Measurements from ENCODE around the gene HS3ST6.
A peak's percentile ranks its signal among the peaks of the same experiment; 100 is the strongest.
"Not testable (repeated sequence)": the region's sequence is repeated elsewhere in the genome, so short reads cannot be mapped to it uniquely, and the experiment has no call there.

Gene HS3ST6

GRCh38 chr16:1918351-1919326 is at the start of gene HS3ST6:
HS3ST6 (minus strand) TSS chr16:1918415; CDS start chr16:1918323, 92 bp downstream.
- DNase-seq (ENCODE audit: low read depth): no peak

GRCh38 chr16:1966460-1966859 is 48.2 kb upstream of the HS3ST6 start, which contains the start of gene RNF151:
RNF151 (plus strand) TSS chr16:1966856; CDS start chr16:1966882, 26 bp downstream.
- no peak for DNase-seq (ENCODE audit: low read depth)

GRCh38 chr16:1965396-1966001 is 47.3 kb upstream of the HS3ST6 start:
- no peak for DNase-seq (ENCODE audit: low read depth)

GRCh38 chr16:1964506-1965395 is 46.5 kb upstream of the HS3ST6 start, which contains the start of gene RPS2:
RPS2 (minus strand) TSS chr16:1964826; CDS start chr16:1964625, 201 bp downstream.
- peak; percentile 96 for DNase-seq (ENCODE audit: low read depth)

GRCh38 chr16:1963806-1964505 is 45.7 kb upstream of the HS3ST6 start:
- DNase-seq (ENCODE audit: low read depth): no peak

- not testable (repeated sequence) for DNase-seq (ENCODE audit: low read depth)
Observed at GRCh38 chr16:1962161-1963153, 44.2 kb upstream of the HS3ST6 start.

GRCh38 chr16:1961651-1962067 is 43.4 kb upstream of the HS3ST6 start:
- no peak for DNase-seq (ENCODE audit: low read depth)

- no peak for DNase-seq (ENCODE audit: low read depth)
Observed at GRCh38 chr16:1960665-1961630, 42.7 kb upstream of the HS3ST6 start.

- peak; percentile 94 for DNase-seq (ENCODE audit: low read depth)
Observed at GRCh38 chr16:1959269-1960039, 41.2 kb upstream of the HS3ST6 start, which contains the start of gene NDUFB10. NDUFB10 (plus strand) TSS chr16:1959538; CDS start chr16:1959625, 87 bp downstream.

GRCh38 chr16:1958715-1959268 is 40.6 kb upstream of the HS3ST6 start:
- no peak for DNase-seq (ENCODE audit: low read depth)

GRCh38 chr16:1958143-1958491 is 39.9 kb upstream of the HS3ST6 start:
- DNase-seq (ENCODE audit: low read depth): not testable (repeated sequence)

- not testable (repeated sequence) for DNase-seq (ENCODE audit: low read depth)
Observed at GRCh38 chr16:1957434-1958142, 39.4 kb upstream of the HS3ST6 start.

GRCh38 chr16:1953734-1954133 is 35.5 kb upstream of the HS3ST6 start:
- DNase-seq (ENCODE audit: low read depth): no peak

GRCh38 chr16:1950559-1950958 is 32.3 kb upstream of the HS3ST6 start:
- no peak for DNase-seq (ENCODE audit: low read depth)

- no peak for DNase-seq (ENCODE audit: low read depth)
Observed at GRCh38 chr16:1950047-1950446, 31.8 kb upstream of the HS3ST6 start.

GRCh38 chr16:1949507-1949906 is 31.3 kb upstream of the HS3ST6 start:
- DNase-seq (ENCODE audit: low read depth): no peak

GRCh38 chr16:1947369-1947670 is 29.1 kb upstream of the HS3ST6 start:
- DNase-seq (ENCODE audit: low read depth): no peak
